Spinal cord (tissue), 10 donors: ENCODE results near the gene KRTAP10-2. TPM values are rescaled to one million over a fixed set of nuclear protein-coding genes. Genes with fewer than 3 reads are reported as not detected.

Experiments used
- DNase-seq, 6 donors: peaks; one replicate each; pipeline versions ENCODE4 v3.0.0 to v3.0.0-alpha.2; 2013 to 2015; ENCODE audit warnings: low spot score in 6 of 6, low read depth in 4 of 6
- H3K27ac ChIP-seq: one replicate; pipeline ENCODE4 v1.5.1; 2013; ENCODE audit warnings: low read depth, low read length, control low read depth
- H3K27me3 ChIP-seq: one replicate; pipeline ENCODE4 v1.6.1; 2013; ENCODE audit warnings: low read length; ENCODE audit not compliant: control insufficient read depth, insufficient read depth
- H3K36me3 ChIP-seq: one replicate; pipeline ENCODE4 v1.6.1; 2013; ENCODE audit warnings: low read length; ENCODE audit not compliant: control insufficient read depth, insufficient read depth
- H3K4me1 ChIP-seq: one replicate; pipeline ENCODE4 v1.6.1; 2013; ENCODE audit warnings: low read length; ENCODE audit not compliant: control insufficient read depth, insufficient read depth
- H3K4me3 ChIP-seq: one replicate; pipeline ENCODE4 v1.5.1; 2013; ENCODE audit warnings: low read depth, low read length, control low read depth
- H3K9me3 ChIP-seq: one replicate; pipeline ENCODE4 v1.6.1; 2013; ENCODE audit warnings: low read length; ENCODE audit not compliant: control insufficient read depth, insufficient read depth
- WGBS: methylation state at CpG from one replicate; pipeline ENCODE4 v1.1.5; 2013; ENCODE audit warnings: missing lambda C conversion rate; ENCODE audit not compliant: insufficient coverage; 5-methylcytosine and 5-hydroxymethylcytosine counted together
- polyA plus RNA-seq, 2 donors: library from polyadenylated mRNA; unstranded; fragments of 120-200 nt; gene quantifications; one replicate each; pipeline ENCODE4 v1.2.1, GENCODE V29; 2013; ENCODE audit not compliant: insufficient read length in 2 of 2
- total RNA-seq, 2 donors: library from RNA; depleted of rRNA in 1 of 2; stranded (reverse); fragments of 120-200 nt in 1 of 2; fragments of >200 nt in 1 of 2; gene quantifications; one replicate each; pipeline versions ENCODE4 v1.2.3 to v1.2.4, GENCODE V29; 2013 to 2014
- donor health status: healthy.

KRTAP10-2 gene
- total and polyA plus RNA-seq, 4 donors: not detected

DNA sequence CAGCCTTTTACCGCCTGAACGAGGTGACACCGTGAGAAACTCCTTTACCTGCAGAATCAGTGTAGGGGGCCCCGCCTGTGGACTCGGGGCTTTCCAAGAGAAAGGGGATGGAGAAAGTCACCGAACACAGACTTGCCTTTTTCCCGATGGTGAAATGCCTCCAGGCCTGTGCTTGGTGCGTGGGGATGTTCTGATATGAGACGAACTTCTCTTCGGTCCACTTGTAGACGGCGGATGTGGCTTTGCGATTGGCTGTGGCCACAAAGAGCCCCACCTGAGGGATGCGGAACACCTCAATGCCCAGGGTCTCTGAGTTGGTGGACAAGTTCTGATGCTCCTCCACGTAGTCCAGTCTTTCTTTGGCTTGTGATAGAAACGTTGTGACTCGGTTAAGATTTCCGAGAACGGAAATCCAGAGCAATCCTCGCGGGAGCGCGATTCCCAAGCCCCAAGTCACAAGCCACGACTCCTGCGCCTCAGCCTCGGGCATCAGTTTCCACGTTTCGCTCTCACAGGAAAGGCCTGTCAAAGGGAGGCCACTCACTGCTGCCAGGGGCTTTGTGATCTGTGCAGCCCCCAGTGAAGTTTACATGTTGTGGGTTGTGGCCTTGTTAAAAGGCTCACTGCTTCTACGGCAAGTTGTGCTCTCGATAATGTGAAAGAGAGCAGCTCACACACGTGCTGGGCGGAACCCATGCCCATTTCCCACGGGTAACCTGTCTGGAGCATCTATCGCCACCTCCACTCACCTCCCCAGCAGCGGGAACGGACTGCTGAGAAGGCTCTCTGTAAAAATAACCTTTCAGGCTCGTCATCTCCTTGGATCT lies 23.9 kb downstream of the KRTAP10-2 start:
- DNase-seq: no peak
- WGBS: 89% methylated on average over 30 of the region's 37 CpGs
- Histone ChIP-seq H3K27me3 (no peaks in the 10 kb centered on the region), H3K4me3 (no peak overlapping the region), H3K36me3 (no peaks in the 10 kb centered on the region), H3K9me3 (no peaks in the 10 kb centered on the region), H3K27ac (no peak overlapping the region), H3K4me1 (no peaks in the 10 kb centered on the region)

DNA sequence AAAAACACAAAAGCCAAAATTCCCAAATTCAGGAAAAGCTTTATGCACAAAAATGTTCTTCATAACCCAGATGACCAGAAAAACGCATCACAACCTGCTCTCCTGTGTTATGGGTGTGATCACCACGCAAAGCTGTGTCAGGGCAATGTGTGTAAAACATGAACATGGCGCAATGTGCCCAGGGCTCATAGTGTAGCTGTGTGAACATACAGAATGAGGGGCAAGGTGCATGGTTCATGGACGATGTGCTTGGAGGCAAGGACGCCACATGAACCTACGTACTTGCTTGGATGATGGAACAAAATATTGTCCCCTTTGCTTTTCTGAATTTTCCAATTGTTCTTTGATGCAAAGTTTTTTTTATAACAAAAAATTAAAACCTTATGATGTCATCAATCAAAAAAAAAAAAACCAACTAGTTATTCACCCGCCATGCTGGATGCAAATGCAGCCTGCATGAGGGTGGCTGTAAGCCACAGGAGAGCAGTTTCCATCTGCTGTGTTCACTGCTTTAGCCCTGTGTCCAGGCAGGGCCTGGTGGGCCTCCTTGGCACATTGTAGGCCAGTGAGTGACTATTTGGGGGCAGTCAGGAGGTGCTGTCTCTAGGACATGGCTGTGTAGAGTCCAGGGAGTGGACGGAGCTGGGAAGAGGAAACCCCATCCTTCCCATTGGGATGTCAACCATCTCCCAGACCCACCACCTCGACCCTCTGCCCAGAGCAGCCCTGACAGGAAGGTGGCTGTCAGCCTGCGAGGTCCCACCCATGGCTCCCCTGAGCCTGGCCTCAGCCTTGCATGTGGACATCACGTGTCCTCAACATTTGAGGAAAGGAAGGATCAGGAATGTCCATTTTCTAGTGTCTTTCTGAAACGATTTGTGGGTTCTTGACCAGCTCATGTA lies 25.0 kb downstream of the KRTAP10-2 start:
- H3K4me3 ChIP-seq: no peak overlapping the region
- H3K9me3 ChIP-seq: no peaks in the 10 kb centered on the region
- WGBS: 89% methylated on average over 7 of the region's 12 CpGs
- H3K27me3 ChIP-seq: no peaks in the 10 kb centered on the region
- DNase-seq: no peak
- H3K36me3 ChIP-seq: no peaks in the 10 kb centered on the region
- no peaks in the 10 kb centered on the region for H3K4me1 ChIP-seq
- no peak overlapping the region for H3K27ac ChIP-seq

DNA sequence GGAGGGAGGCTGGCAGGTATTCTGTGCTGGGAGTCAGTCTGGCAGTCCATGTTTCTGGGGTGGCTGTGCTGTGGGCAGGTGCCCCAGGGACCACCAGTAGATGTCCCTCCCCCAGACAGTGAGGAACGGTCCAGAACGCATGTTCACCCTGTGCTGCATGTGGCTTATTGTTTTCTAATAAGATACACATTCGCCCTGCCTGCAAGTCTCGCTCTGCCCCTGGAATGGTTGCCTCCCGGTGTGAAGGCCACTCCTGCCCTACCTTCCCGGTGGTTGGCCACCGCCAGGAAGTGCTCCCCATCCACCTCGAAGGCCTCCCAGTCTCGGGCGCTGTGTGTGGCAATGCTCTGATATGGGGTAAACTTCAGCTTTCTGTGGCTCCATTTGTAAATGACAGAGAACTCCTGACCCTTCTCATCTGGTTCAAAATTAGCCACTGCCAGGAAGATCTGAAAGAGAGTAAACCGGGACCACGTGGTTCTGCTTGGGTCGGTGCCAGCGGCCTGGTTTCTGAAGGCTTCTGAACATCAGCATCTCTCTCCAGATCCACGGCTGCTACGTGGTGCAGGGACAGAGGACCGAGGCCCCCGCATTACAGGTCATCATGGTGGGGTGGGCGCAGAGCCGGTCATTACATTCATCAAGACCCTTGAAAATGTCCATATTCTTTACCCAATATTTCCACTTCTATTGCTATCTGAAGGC lies 25.8 kb downstream of the KRTAP10-2 start:
- 87% methylated on average over 17 of the region's 20 CpGs for WGBS
- H3K4me3 ChIP-seq: no peak overlapping the region
- H3K4me1 ChIP-seq: no peaks in the 10 kb centered on the region
- no peaks in the 10 kb centered on the region for H3K9me3 ChIP-seq
- no peaks in the 10 kb centered on the region for H3K27me3 ChIP-seq
- no peak for DNase-seq
- H3K27ac ChIP-seq: no peak overlapping the region
- no peaks in the 10 kb centered on the region for H3K36me3 ChIP-seq

DNA sequence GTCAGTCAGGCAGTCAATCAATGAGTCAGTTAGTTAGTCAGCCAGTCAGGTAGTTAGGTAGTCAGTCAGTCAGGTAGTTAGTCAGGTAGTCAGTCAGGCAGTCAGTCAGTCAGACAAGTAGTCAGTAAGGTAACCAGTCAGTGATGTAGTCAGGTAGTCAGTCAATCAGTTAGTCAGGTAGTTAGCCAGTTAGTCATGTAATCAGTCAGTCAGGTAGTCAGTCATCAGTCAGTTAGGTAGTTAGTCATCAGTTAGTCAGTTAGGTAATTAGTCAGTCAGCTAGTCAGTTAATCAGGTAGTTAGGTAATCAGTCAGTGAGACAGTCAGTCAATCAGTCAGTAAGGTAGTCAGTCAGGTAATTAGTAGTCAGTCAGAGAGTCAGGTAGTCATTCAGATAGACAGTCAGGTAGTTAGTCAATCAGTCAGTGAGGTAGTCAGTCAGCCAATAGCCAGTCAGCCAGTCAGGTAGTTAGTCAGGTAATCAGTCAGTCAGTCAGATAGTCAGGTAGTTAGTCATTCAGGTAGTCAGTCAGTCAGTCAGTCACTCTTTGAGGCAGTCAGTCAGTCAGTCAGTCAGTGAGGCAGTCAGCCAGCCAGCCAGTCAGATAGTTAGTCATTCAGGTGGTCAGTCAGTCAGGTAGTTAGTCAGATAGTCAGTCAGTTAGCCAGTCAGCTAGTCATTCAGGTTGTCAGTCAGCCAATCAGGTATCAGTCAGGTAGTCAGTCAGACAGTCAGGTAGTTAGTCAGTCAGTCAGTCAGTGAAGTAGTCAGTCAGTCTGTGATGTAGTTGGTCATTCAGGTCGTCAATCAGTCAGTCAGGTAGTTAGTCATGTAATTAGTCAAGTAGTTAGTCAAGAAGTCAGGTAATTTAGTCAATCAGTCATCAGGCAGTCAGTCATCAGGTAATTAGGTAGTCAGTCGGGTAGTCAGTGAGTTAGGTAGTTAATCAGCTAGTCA lies 26.6 kb downstream of the KRTAP10-2 start:
- DNase-seq: no peak
- Histone ChIP-seq H3K4me3 (no peak overlapping the region), H3K36me3 (no peaks in the 10 kb centered on the region), H3K9me3 (no peaks in the 10 kb centered on the region), H3K27ac (no peak overlapping the region), H3K27me3 (no peaks in the 10 kb centered on the region), H3K4me1 (no peaks in the 10 kb centered on the region)
- WGBS: 64% methylated on average over 2 of the region's 2 CpGs

DNA sequence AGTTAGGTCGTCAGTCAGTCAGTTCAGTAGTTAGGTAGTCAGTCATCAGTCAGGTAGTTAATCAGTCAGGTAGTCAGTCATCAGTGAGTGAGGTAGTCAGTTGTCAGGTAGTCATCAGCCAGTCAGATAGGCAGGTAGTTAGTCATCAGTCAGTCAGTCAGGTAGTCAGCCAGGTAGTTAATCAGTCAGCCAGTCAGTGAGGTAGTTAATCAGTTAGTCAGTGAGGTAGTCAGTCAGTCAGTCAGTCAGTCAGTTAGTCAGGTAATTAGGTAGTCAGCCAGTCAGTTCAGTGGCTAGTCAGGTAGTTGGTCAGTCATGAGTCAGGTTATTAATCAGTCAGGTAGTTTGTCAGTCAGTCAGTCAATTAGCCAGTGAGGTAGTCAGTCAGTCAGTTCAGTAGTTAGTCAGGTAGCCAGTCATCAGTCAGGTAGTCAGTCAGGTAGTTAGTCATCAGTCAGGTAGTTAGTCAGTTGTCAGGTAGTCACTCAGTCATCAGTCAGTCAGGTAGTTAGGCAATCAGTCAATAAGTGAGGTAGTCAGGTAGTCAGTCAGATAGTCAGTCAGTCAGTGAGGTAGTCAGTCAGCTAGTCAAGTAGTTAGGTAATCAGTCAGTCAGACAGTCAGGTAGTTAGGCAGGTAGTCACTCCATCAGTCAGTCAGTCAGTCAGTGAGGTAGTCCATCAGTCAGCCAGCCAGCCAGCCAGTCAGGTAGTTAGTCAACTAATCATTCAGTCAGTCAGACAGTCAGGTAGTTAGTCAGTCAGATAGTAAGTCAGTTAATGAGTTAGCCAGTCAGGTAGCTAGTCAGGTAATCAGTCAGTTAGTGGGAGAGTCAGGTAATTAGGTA lies 27.5 kb downstream of the KRTAP10-2 start:
- H3K4me3 ChIP-seq: no peak overlapping the region
- WGBS: 87% methylated on average over 1 of the region's 1 CpG
- H3K4me1 ChIP-seq: no peaks in the 10 kb centered on the region
- DNase-seq: no peak
- H3K27ac ChIP-seq: no peak overlapping the region
- no peaks in the 10 kb centered on the region for H3K27me3 ChIP-seq
- H3K36me3 ChIP-seq: no peaks in the 10 kb centered on the region
- H3K9me3 ChIP-seq: peaks cover 2% of the 10 kb centered on the region

DNA sequence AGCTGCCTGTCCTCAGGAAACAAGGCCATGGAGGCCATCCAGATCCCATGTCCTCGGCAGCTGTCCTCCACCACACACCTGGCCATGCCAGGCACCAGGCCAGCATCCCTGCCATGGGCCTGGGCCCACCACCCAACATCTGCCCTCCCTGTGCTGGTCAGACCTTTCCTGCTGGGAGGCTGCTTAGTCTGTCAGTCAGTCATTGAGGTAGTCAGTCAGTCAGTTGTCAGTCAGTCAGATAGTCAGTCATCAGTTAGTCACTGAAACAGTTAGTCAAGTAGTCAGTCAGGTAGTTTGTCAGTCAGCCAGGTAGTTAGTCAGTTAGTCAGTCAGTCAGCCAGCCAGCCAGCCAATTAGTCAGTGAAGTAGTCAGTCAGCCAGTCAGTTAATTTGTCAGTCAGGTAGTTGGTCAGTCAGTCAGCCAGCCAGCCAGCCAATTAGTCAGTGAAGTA lies 28.5 kb downstream of the KRTAP10-2 start:
- 100% methylated on average over 1 of the region's 1 CpG for WGBS

DNA sequence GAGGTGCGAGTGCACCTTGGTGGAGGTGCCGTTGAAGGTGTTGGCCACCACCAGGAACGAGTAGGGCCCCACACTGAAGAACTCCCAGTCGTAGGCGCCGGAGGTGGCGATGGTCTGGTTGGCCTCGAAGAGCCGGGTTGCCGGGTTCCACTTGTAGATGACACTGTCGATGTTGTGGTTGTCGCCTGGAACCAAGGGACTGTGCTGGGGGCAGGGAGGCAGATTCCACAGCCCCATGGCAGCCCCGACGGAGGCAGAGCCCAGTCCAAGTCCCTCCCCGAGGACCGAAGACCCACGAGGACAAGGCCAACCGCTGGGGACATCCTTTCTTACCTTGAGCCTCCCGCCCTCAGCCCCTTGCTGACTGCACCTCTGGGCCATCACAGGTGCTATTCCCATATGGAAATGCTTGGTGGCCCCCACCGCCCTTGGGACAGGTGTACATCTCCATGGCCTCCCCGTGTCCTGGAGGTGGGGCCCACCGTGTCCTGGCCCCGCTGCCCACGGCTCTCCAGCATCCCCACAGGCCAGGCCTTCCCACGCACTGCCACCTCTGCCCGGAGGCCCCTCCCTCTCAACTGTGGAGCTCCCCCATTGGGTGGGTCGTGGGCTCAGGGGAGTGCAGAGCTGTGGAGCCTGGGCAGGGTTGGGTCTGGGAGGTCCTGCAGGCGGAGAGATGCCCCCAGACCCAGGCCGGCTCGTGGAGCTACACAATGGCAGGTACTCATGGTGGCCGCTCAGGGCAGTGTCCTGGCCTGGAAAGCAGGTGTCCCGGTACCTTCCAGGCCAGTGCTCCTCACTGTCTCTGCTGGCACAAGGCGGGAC lies 29.2 kb downstream of the KRTAP10-2 start:
- no peaks in the 10 kb centered on the region for H3K27me3 ChIP-seq
- 89% methylated on average over 31 of the region's 33 CpGs for WGBS
- H3K27ac ChIP-seq: no peak overlapping the region
- H3K4me3 ChIP-seq: no peak overlapping the region
- H3K9me3 ChIP-seq: peaks cover 2% of the 10 kb centered on the region
- no peaks in the 10 kb centered on the region for H3K36me3 ChIP-seq
- H3K4me1 ChIP-seq: no peaks in the 10 kb centered on the region
- no peak for DNase-seq

More for the DNA sequence above, 28.5 kb downstream of the KRTAP10-2 start:
- DNase-seq: no peak
- no peaks in the 10 kb centered on the region for H3K4me1 ChIP-seq
- H3K9me3 ChIP-seq: peaks cover 2% of the 10 kb centered on the region
- no peak overlapping the region for H3K4me3 ChIP-seq
- H3K27ac ChIP-seq: no peak overlapping the region
- H3K36me3 ChIP-seq: no peaks in the 10 kb centered on the region
- H3K27me3 ChIP-seq: no peaks in the 10 kb centered on the region
